GM21825 (cell line): ENCODE measurements around the gene MAPKAPK3.
"Not testable (repeated sequence)": the region's sequence is repeated elsewhere in the genome, so short reads cannot be mapped to it uniquely, and the experiment has no call there.

Source experiments
- ATAC-seq: cut with Tn5 transposase; IDR thresholded peaks from one replicate; pipeline ENCODE4 v1.9.1; 2021; ENCODE audit warnings: mild to moderate bottlenecking, moderate library complexity; ENCODE audit not compliant: unreplicated experiment

The MAPKAPK3 gene

GRCh38 chr3:50676031-50676705 lies 59.2 kb downstream of the MAPKAPK3 start:
- ATAC-seq = no peak

- ATAC-seq = no peak
Observed at GRCh38 chr3:50687127-50687751, 70.3 kb downstream of the MAPKAPK3 start.

GRCh38 chr3:50687916-50688315 lies 71.0 kb downstream of the MAPKAPK3 start:
- ATAC-seq = no peak

GRCh38 chr3:50688602-50689001 lies 71.7 kb downstream of the MAPKAPK3 start:
- ATAC-seq = not testable (repeated sequence)

- no peak for ATAC-seq
Observed at GRCh38 chr3:50689558-50689957, 72.6 kb downstream of the MAPKAPK3 start.

GRCh38 chr3:50695031-50695430 lies 78.1 kb downstream of the MAPKAPK3 start:
- ATAC-seq = no peak

GRCh38 chr3:50696276-50696675 lies 79.3 kb downstream of the MAPKAPK3 start:
- ATAC-seq = no peak

GRCh38 chr3:50698269-50698668 lies 81.3 kb downstream of the MAPKAPK3 start:
- no peak for ATAC-seq
